Measurements from ENCODE around the gene ATE1.

ATE1 gene

GRCh38 chr10:121873236-121873635, 54.6 kb downstream of the ATE1 start:
- no peak for DNase-seq (ENCODE audit: low read depth in 2 of 2)

GRCh38 chr10:121870413-121870812, 57.4 kb downstream of the ATE1 start:
- no peak for DNase-seq (ENCODE audit: low read depth in 2 of 2)

- DNase-seq (ENCODE audit: low read depth in 2 of 2) = no peak
Measured at GRCh38 chr10:121865554-121865953, 62.3 kb downstream of the ATE1 start.

GRCh38 chr10:121864653-121865052, 63.2 kb downstream of the ATE1 start:
- DNase-seq (ENCODE audit: low read depth in 2 of 2) = no peak

GRCh38 chr10:121864168-121864567, 63.7 kb downstream of the ATE1 start:
- DNase-seq (ENCODE audit: low read depth in 2 of 2) = no peak

- DNase-seq (ENCODE audit: low read depth in 2 of 2) = no peak
Measured at GRCh38 chr10:121862649-121863048, 65.2 kb downstream of the ATE1 start.

GRCh38 chr10:121862042-121862441, 65.8 kb downstream of the ATE1 start:
- no peak for DNase-seq (ENCODE audit: low read depth in 2 of 2)

- DNase-seq (ENCODE audit: low read depth in 2 of 2) = no peak
Measured at GRCh38 chr10:121860810-121861209, 67.0 kb downstream of the ATE1 start.

GRCh38 chr10:121854809-121855445, 72.9 kb downstream of the ATE1 start:
- DNase-seq (ENCODE audit: low read depth in 2 of 2) = no peak

GRCh38 chr10:121853950-121854349, 73.9 kb downstream of the ATE1 start:
- DNase-seq (ENCODE audit: low read depth in 2 of 2) = no peak

- DNase-seq (ENCODE audit: low read depth in 2 of 2) = no peak
Measured at GRCh38 chr10:121851786-121852185, 76.0 kb downstream of the ATE1 start.

- no peak for DNase-seq (ENCODE audit: low read depth in 2 of 2)
Measured at GRCh38 chr10:121848082-121848481, 79.7 kb downstream of the ATE1 start.

- no peak for DNase-seq (ENCODE audit: low read depth in 2 of 2)
Measured at GRCh38 chr10:121846555-121846954, 81.3 kb downstream of the ATE1 start.

- DNase-seq (ENCODE audit: low read depth in 2 of 2) = no peak
Measured at GRCh38 chr10:121845044-121845784, 82.6 kb downstream of the ATE1 start.

GRCh38 chr10:121844537-121844936, 83.3 kb downstream of the ATE1 start:
- DNase-seq (ENCODE audit: low read depth in 2 of 2) = no peak

- no peak for DNase-seq (ENCODE audit: low read depth in 2 of 2)
Measured at GRCh38 chr10:121843379-121843778, 84.5 kb downstream of the ATE1 start.

- DNase-seq (ENCODE audit: low read depth in 2 of 2) = no peak
Measured at GRCh38 chr10:121841862-121842261, 86.0 kb downstream of the ATE1 start.

- no peak for DNase-seq (ENCODE audit: low read depth in 2 of 2)
Measured at GRCh38 chr10:121838931-121839330, 88.9 kb downstream of the ATE1 start.

GRCh38 chr10:121838149-121838548, 89.7 kb downstream of the ATE1 start:
- DNase-seq (ENCODE audit: low read depth in 2 of 2) = no peak

- no peak for DNase-seq (ENCODE audit: low read depth in 2 of 2)
Measured at GRCh38 chr10:121836171-121836570, 91.7 kb downstream of the ATE1 start.

GRCh38 chr10:121835376-121835775, 92.5 kb downstream of the ATE1 start:
- DNase-seq (ENCODE audit: low read depth in 2 of 2) = no peak

GRCh38 chr10:121834757-121835156, 93.1 kb downstream of the ATE1 start:
- no peak for DNase-seq (ENCODE audit: low read depth in 2 of 2)

GRCh38 chr10:121833387-121833786, 94.4 kb downstream of the ATE1 start:
- no peak for DNase-seq (ENCODE audit: low read depth in 2 of 2)

GRCh38 chr10:121832647-121833046, 95.2 kb downstream of the ATE1 start:
- no peak for DNase-seq (ENCODE audit: low read depth in 2 of 2)

Measured in fibroblast of skin of left biceps (primary cell).